ENCODE data around the gene ZBTB32. TPM values are rescaled to one million over a fixed set of nuclear protein-coding genes. Genes with fewer than 3 reads are reported as not detected.

ZBTB32 gene
- total RNA-seq, 1 experiment from 2014 or later, result 0.13 TPM

- no peaks in the 10 kb centered on the region for H3K79me2 ChIP-seq (ENCODE audit: insufficient read depth, low read length)
- peak; percentile 98 for DNase-seq
- H3K56ac ChIP-seq (ENCODE audit: insufficient read length, low read depth, low read length), result no peak overlapping the region
- no peak overlapping the region for H2BK120ac ChIP-seq (ENCODE audit: low read depth, low read length, poor library complexity, severe bottlenecking)
- H3K4ac ChIP-seq (ENCODE audit: low read depth, low read length), result no peak overlapping the region
- no peak overlapping the region for H2BK15ac ChIP-seq (ENCODE audit: low read depth, low read length)
- Mint-ChIP-seq H3K4me1 (peaks cover 11 to 21% of the 10 kb centered on the region in 2 experiments), H3K4me3 (peak overlapping the region; percentile 71 to 90), H3K27ac (peak overlapping the region; percentile 93 to 99 (median 97)), H3K27me3 (ENCODE audit: low read depth) (no peaks in the 10 kb centered on the region), H3K9me3 (no peaks in the 10 kb centered on the region), H3K36me3 (ENCODE audit: insufficient read depth in 1 of 3, low read depth in 3 of 3) (peaks cover 25 to 38% (median 32%) of the 10 kb centered on the region in 3 experiments; a peak in 6 of 7 replicates)
- H2AFZ ChIP-seq (ENCODE audit: low read length), result no peak overlapping the region
- H3K4me1 ChIP-seq (ENCODE audit: insufficient read depth, low read length), result no peaks in the 10 kb centered on the region
- no peak; the same call in 2 of the 3 replicates for TF ChIP-seq CTCF (conservative IDR thresholded peaks at IDR 0.05)
- no peaks in the 10 kb centered on the region for H3K27me3 ChIP-seq (ENCODE audit: insufficient read depth, low read length)
- H3K9ac ChIP-seq (ENCODE audit: extremely low read depth, insufficient read length, low read length), result peak overlapping the region; percentile 11
- no peak overlapping the region for H2BK12ac ChIP-seq (ENCODE audit: insufficient read length, low read depth, low read length)
- H3K27ac ChIP-seq (ENCODE audit: insufficient read length, low read depth, low read length), result no peak overlapping the region
- H2AK5ac ChIP-seq (ENCODE audit: insufficient read length, low read length), result no peak overlapping the region
- H3K4me2 ChIP-seq (ENCODE audit: insufficient read depth, insufficient read length, low read length), result peak overlapping the region; percentile 58
- H3K9me3 ChIP-seq (ENCODE audit: control insufficient read depth, low read depth, low read length), result no peaks in the 10 kb centered on the region
- no peaks in the 10 kb centered on the region for H3K79me1 ChIP-seq (ENCODE audit: insufficient read depth, low read depth, low read length, poor library complexity, severe bottlenecking)
- no peak overlapping the region for H4K5ac ChIP-seq (ENCODE audit: insufficient read length, low read depth, low read length)
- H3K18ac ChIP-seq (ENCODE audit: insufficient read length, low read depth, low read length), result peak overlapping the region; percentile 50
- no peak overlapping the region for H4K8ac ChIP-seq (replicated peaks; ENCODE audit: insufficient read length, low read depth, low read length)
- H3K14ac ChIP-seq (ENCODE audit: insufficient read depth, low read length), result peak overlapping the region; percentile 25; the same call in 1 of the 2 replicates
- H4K20me1 ChIP-seq (ENCODE audit: control insufficient read depth, insufficient read depth, insufficient read length), result no peaks in the 10 kb centered on the region
- no peak overlapping the region for H4K91ac ChIP-seq (ENCODE audit: insufficient read length, low read depth, low read length)
- H3K23me2 ChIP-seq (ENCODE audit: insufficient read length, low read depth, low read length, poor library complexity, severe bottlenecking), result peaks cover 12% of the 10 kb centered on the region
- no CpG with 5 or more reads among the region's 63 CpGs for WGBS (ENCODE audit: extremely low coverage, insufficient read length, low lambda C conversion rate)
- H3T11ph ChIP-seq (ENCODE audit: low read length), result no peak overlapping the region
- H3K23ac ChIP-seq (ENCODE audit: insufficient read length, low read depth, low read length), result no peak overlapping the region
- H2BK20ac ChIP-seq (ENCODE audit: low read depth, low read length, poor library complexity, severe bottlenecking), result no peak overlapping the region
- no peak overlapping the region for H2BK5ac ChIP-seq (ENCODE audit: insufficient read length, low read length)
Measured at GRCh38 chr19:35740423-35741202, 36.3 kb downstream of the ZBTB32 start.

Measured in H9 (cell line).